CD14-positive monocyte (primary cell): Measurements from ENCODE around the gene GPC5. TPM values are rescaled to one million over a fixed set of nuclear protein-coding genes. Genes with fewer than 3 reads are reported as not detected.

Experiments
- DNase-seq, 3 donors: peaks; one replicate each; pipeline ENCODE4 v3.0.0-alpha.2; 2011 to 2022
- H2AFZ ChIP-seq: 2 replicates; pipeline ENCODE4 v1.6.0; 2012; ENCODE audit warnings: mild to moderate bottlenecking, low read depth, low read length, inconsistent platforms; ENCODE audit not compliant: insufficient read depth, poor library complexity, severe bottlenecking
- H3K27ac ChIP-seq, 2 donors: 1 replicate in 1 of 2; 2 replicates in 1 of 2; pipeline ENCODE4 v1.5.1; 2012 to 2013; ENCODE audit warnings: low read length in 2 of 2, control low read depth in 1 of 2, inconsistent platforms in 1 of 2, low read depth in 1 of 2, mild to moderate bottlenecking in 1 of 2
- H3K27me3 ChIP-seq, 2 donors: one replicate each; pipeline versions ENCODE4 v1.6.0 to v1.6.1; 2011 to 2013; ENCODE audit warnings: low read length in 2 of 2; ENCODE audit not compliant: control insufficient read depth in 2 of 2, insufficient read depth in 2 of 2
- H3K36me3 ChIP-seq, 2 donors: replicated peaks in 1 of 2; 1 replicate in 1 of 2; 2 replicates in 1 of 2; pipeline versions ENCODE4 v1.5.1 to v1.6.1; 2012 to 2013; ENCODE audit warnings: low read length in 2 of 2, control low read depth in 1 of 2, inconsistent platforms in 1 of 2, mild to moderate bottlenecking in 1 of 2; ENCODE audit not compliant: insufficient read depth in 2 of 2, control insufficient read depth in 1 of 2
- H3K4me1 ChIP-seq, 2 donors: 1 replicate in 1 of 2; 2 replicates in 1 of 2; pipeline versions ENCODE4 v1.5.1 to v1.6.1; 2012 to 2013; ENCODE audit warnings: low read length in 2 of 2, control low read depth in 1 of 2, inconsistent platforms in 1 of 2, mild to moderate bottlenecking in 1 of 2, moderate library complexity in 1 of 2; ENCODE audit not compliant: insufficient read depth in 2 of 2, control insufficient read depth in 1 of 2
- H3K4me2 ChIP-seq: replicated peaks from 2 replicates; pipeline ENCODE3; 2012; ENCODE audit warnings: low read length, moderate library complexity, mild to moderate bottlenecking; ENCODE audit not compliant: poor library complexity, severe bottlenecking; ENCODE audit errors: extremely low read depth
- H3K4me3 ChIP-seq, 3 experiments: fragments of 200-600 bp in 1 of 3; sonication (generic) in 1 of 3; replicated peaks in 1 of 3; 1 replicate in 2 of 3; 2 replicates in 1 of 3; pipeline ENCODE4 v1.5.1; 2011 to 2013; ENCODE audit warnings: low read length in 3 of 3, mild to moderate bottlenecking in 3 of 3, control low read depth in 2 of 3, low read depth in 2 of 3, inconsistent platforms in 1 of 3, moderate library complexity in 1 of 3
- H3K79me2 ChIP-seq: 2 replicates; pipeline ENCODE4 v1.6.0; 2012; ENCODE audit warnings: mild to moderate bottlenecking, control low read depth, inconsistent platforms, low read length, moderate library complexity; ENCODE audit not compliant: insufficient read depth
- H3K9ac ChIP-seq: 2 replicates; pipeline ENCODE4 v1.6.0; 2017; ENCODE audit warnings: low read length, mild to moderate bottlenecking; ENCODE audit not compliant: insufficient read depth, poor library complexity, severe bottlenecking
- H3K9me3 ChIP-seq, 2 donors: replicated peaks in 1 of 2; 1 replicate in 1 of 2; 2 replicates in 1 of 2; pipeline versions ENCODE4 v1.5.1 to v1.6.1; 2012 to 2013; ENCODE audit warnings: low read length in 2 of 2, control low read depth in 1 of 2; ENCODE audit not compliant: control insufficient read depth in 1 of 2, insufficient read depth in 1 of 2
- H4K20me1 ChIP-seq: 2 replicates; pipeline ENCODE4 v1.6.0; 2012; ENCODE audit warnings: mild to moderate bottlenecking, low read length, control low read depth, moderate library complexity; ENCODE audit not compliant: insufficient read depth
- H3K27ac Mint-ChIP-seq, 7 donors: one replicate each; pipeline ENCODE4 v1.8.0; 2020; ENCODE audit warnings: mild to moderate bottlenecking in 7 of 7, mixed read lengths in 7 of 7, moderate library complexity in 6 of 7, inconsistent platforms in 2 of 7
- H3K27me3 Mint-ChIP-seq, 3 donors: one replicate each; pipeline ENCODE4 v1.8.0; 2021 to 2022; ENCODE audit warnings: low read depth in 3 of 3, mild to moderate bottlenecking in 3 of 3, mixed read lengths in 3 of 3, moderate library complexity in 3 of 3, inconsistent platforms in 1 of 3
- H3K36me3 Mint-ChIP-seq, 2 donors: one replicate each; pipeline ENCODE4 v1.8.0; 2020; ENCODE audit warnings: mixed read lengths in 2 of 2, inconsistent platforms in 1 of 2, mild to moderate bottlenecking in 1 of 2
- H3K4me1 Mint-ChIP-seq: one replicate; pipeline ENCODE4 v1.8.0; 2020; ENCODE audit warnings: mild to moderate bottlenecking, mixed read lengths
- H3K4me3 Mint-ChIP-seq, 2 donors: one replicate each; pipeline ENCODE4 v1.8.0; 2020; ENCODE audit warnings: mild to moderate bottlenecking in 2 of 2, mixed read lengths in 2 of 2, moderate library complexity in 1 of 2
- H3K9me3 Mint-ChIP-seq, 7 donors: one replicate each; pipeline ENCODE4 v1.8.0; 2020 to 2022; ENCODE audit warnings: mixed read lengths in 7 of 7, mild to moderate bottlenecking in 6 of 7, moderate library complexity in 6 of 7, inconsistent platforms in 2 of 7
- CTCF ChIP-seq: fragments of 200-600 bp; IDR thresholded peaks from one replicate; pipeline ENCODE4 v1.8.0; 2022; ENCODE audit warnings: antibody characterized with exemption, mild to moderate bottlenecking
- WGBS: methylation state at CpG from one replicate; pipeline ENCODE4 v1.1.5; 2013; ENCODE audit warnings: missing lambda C conversion rate; ENCODE audit not compliant: insufficient coverage; 5-methylcytosine and 5-hydroxymethylcytosine counted together
- intact Hi-C, 2 donors: fragments of 100-400 bp; cut with micrococcal nuclease; formaldehyde crosslinking; loops; one replicate each; pipeline versions ENCODE4 v1.15.0 to v1.15.1; 2023
- polyA plus RNA-seq, 3 donors: library from polyadenylated mRNA; depleted of rRNA in 1 of 3; unstranded in 2 of 3; stranded (reverse) in 1 of 3; fragments of 300-500 nt in 2 of 3; fragments of >200 nt in 1 of 3; fragmentation: Illumina TruSeq in 2 of 3; gene quantifications; 1 replicate in 2 of 3; 2 replicates in 1 of 3; pipeline ENCODE4 v1.2.3, GENCODE V29; 2012 to 2021

The GPC5 gene
- polyA plus RNA-seq, 3 donors = not detected

- Mint-ChIP-seq H3K36me3 (no peaks in the 10 kb centered on the region), H3K9me3 (peaks cover 0 to 2% (median 0%) of the 10 kb centered on the region in 7 donors), H3K27ac (no peak overlapping the region), H3K4me3 (no peak overlapping the region), H3K27me3 (no peaks in the 10 kb centered on the region), H3K4me1 (no peaks in the 10 kb centered on the region)
- Histone ChIP-seq H3K4me2 (no peak overlapping the region), H3K79me2 (no peaks in the 10 kb centered on the region), H3K36me3 (no peaks in the 10 kb centered on the region), H3K9me3 (no peaks in the 10 kb centered on the region), H3K9ac (no peak overlapping the region), H4K20me1 (no peaks in the 10 kb centered on the region), H2AFZ (no peak overlapping the region), H3K27me3 (no peaks in the 10 kb centered on the region), H3K4me1 (no peaks in the 10 kb centered on the region), H3K4me3 (no peak overlapping the region), H3K27ac (no peak overlapping the region)
- intact Hi-C loops = no loop called here
- no peak for DNase-seq
- TF ChIP-seq CTCF = no peak
- WGBS = no CpG with 5 or more reads among the region's 2 CpGs
Observed at GRCh38 chr13:92173254-92173653, 774.8 kb downstream of the GPC5 start.

- H3K9ac ChIP-seq = no peak overlapping the region
- WGBS = 44% methylated on average over 1 of the region's 4 CpGs
- H3K4me3 ChIP-seq = no peak overlapping the region
- H3K36me3 ChIP-seq = no peaks in the 10 kb centered on the region
- no peaks in the 10 kb centered on the region for H3K79me2 ChIP-seq
- no peaks in the 10 kb centered on the region for H3K27me3 Mint-ChIP-seq
- intact Hi-C loops = no loop called here
- no peak overlapping the region for H2AFZ ChIP-seq
- H3K4me3 Mint-ChIP-seq = no peak overlapping the region
- peaks cover 0 to 2% (median 0%) of the 10 kb centered on the region in 7 donors for H3K9me3 Mint-ChIP-seq
- H4K20me1 ChIP-seq = no peaks in the 10 kb centered on the region
- H3K4me1 ChIP-seq = no peaks in the 10 kb centered on the region
- no peak for DNase-seq
- no peaks in the 10 kb centered on the region for H3K4me1 Mint-ChIP-seq
- no peak overlapping the region for H3K27ac ChIP-seq
- no peaks in the 10 kb centered on the region for H3K9me3 ChIP-seq
- H3K36me3 Mint-ChIP-seq = no peaks in the 10 kb centered on the region
- H3K27ac Mint-ChIP-seq = no peak overlapping the region
- TF ChIP-seq CTCF = no peak
- no peak overlapping the region for H3K4me2 ChIP-seq
- no peaks in the 10 kb centered on the region for H3K27me3 ChIP-seq
Observed at GRCh38 chr13:92175330-92175729, 776.9 kb downstream of the GPC5 start.
